ENCODE results near the gene RAE1. TPM values are rescaled to one million over a fixed set of nuclear protein-coding genes. Genes with fewer than 3 reads are reported as not detected.
"Not testable (repeated sequence)": the region's sequence is repeated elsewhere in the genome, so short reads cannot be mapped to it uniquely, and the experiment has no call there.

Gene RAE1
- total RNA-seq, 1 donor from 2014 or later, result 33.0 TPM

DNA sequence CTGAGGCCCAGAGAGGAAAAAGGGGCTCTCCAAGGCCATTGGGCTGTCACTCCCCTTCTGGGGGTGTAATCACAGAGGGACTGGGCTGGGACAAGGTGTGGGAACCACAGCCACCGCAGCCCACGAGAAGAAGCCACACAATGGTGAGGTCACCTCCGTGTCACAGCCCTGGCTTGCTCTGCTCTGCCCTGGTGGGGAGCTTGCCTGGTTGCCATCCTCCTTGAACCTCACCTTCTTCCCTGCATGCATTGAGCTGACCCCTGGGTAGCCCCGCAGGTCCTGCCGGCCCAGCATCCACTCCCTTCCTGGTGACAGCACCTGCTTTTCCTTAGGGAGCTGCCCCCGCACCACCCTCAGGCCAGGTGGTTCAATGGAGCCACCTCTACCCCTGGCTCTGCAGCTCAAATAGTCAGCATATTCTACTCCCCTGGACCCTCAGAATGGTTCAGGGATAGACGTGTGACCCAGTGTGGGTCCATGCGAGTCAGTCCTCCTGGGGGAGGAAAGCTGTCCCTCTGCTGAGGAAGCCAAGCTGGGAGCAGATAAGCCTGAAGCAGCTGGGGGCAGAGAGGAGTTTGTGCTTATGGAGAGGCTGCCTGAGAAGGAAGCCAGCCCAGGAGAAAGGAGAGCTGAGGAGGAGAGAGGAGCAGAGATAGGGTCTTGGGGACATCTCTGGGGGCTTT is 61.4 kb downstream of the RAE1 start:
- DNase-seq (ENCODE audit: extremely low read depth, low read depth, low spot score), result no peak

DNA sequence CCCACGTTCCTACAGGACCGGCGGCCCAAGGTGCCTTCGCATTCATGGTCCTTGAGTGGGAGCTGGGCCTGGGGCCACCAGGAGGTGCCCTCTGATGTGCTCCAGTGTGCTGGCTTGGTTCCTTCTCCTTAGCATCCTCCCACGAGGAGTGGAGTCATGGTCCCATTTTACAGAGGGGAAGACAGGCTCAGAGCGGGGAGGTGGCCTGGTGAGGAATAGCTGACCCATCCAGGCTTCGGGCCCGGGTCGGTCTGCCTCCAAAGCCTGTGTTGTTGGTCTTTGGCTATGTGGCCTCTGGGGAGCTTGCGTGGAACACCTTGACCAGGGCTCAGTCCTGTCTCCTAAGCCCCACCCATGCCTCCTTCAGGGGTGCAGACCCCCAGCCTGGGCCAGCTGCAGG is 62.9 kb downstream of the RAE1 start:
- no peak for DNase-seq (ENCODE audit: extremely low read depth, low read depth, low spot score)

DNA sequence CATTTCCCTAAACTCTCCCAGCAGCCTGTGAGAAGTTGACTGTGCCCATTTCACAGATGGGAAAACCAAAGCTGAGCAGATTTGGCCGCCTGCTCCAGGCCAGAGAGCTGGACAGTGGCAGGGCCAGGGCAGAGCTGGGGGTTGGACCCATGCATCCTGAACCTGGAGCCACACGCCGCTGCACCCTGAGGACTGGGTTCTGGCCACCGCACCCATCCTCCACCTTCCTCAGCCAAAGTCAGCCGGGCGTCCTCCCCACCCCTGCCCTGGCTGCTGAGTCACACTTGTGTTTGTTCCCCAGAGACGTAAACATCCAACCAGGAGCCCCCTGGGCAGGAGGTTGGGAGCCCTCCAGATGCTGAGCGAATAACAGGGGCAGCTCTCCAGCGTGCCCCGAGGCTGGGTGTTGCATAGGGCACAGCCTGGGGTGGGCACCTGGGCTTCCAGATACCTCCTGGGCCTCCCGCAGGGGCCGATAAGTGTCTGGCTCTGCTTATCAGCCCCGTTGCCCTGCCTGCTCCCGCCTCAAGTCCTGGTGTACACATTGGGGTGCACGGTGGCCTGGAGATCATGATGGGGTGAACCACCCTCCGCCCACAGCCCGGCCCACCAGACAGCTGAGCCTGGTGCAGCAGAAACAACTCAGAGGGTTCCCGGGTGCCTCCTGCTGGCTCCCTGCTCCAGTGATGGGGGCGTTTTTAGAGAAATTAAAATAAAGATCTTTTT is 64.0 kb downstream of the RAE1 start:
- no peak for DNase-seq (ENCODE audit: extremely low read depth, low read depth, low spot score)

DNA sequence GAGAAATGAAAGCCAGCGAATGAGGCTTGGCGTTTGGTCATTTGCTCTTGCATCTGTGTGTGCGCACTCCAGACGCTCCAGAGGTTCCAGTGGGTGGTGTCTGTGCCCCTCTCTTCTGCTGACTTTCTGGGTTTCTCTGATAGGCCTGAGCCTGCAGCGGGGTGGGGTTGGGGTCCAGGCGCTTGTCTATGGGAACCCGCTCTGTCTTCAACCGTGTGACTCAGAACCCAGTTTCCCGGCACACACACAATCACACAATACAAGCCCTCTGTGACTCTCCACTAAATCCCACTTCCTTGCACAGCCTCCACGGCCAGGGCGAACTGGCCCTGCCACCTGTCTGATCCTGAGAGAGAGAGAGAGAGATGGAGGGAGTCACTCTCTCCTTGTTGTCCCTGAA is 64.7 kb downstream of the RAE1 start:
- DNase-seq (ENCODE audit: extremely low read depth, low read depth, low spot score), result no peak

DNA sequence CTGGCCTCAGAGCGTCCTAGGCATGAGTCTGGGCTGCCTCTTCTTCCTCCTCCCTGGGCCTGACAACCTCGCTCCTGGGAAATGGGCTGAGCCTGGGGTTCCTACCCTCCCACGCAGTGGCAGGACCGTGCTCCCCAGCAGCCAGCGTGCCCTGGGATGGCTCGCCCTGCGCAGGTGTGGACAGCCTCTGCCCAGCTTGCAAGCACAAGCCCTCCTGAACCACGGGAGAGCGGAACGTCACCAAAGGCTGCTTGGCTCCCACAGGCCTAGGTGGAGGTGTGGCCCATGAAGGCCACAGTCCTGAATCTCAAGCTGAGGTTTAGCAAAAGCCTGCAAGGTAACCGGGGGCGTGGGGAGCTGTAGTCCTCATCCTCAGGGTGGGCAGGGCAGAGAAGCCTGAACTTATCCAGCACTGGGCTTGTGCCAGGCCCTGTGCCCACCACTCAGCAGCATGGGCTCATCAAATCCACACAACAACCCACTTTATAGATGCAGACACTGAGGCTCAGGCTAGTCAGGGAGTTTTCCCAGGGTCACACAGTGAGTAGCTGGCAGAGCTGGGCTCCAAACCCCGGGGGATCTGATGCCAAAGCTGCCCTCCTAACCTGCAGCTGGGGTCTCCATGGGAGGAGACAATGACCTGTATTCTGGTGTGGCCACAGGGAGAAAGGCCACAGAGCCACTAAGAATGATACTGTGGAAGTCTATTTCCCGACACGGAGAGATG is 65.4 kb downstream of the RAE1 start:
- no peak for DNase-seq (ENCODE audit: extremely low read depth, low read depth, low spot score)

DNA sequence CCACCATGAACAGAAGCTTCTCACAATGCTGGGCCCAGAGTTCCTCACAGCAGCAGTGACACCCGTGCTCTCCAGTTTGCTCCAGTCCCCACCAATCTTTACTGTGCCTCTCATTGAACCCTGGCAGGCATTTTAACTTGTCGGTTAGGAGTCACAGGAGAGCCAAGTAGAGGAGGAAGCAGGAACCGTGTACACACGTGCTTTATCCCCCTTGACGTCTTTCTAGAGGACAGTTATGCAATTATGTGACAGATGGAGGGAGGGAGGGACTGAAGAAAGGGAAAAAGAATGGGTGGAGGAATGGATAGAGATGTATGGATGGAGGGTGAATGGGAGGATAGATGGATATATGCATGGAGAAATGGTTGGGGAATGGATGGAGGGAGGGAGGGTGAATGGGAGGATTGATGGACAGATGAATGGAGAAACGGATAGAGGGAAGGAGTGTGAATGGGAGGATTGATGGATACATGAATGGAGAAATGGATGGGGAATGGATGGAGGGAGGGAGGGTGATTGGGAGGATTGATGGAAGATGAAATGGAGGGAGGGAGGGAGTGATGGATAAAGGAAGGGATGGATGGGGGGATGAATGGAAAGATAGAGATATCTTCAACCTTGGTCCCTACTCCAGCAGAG is 66.1 kb downstream of the RAE1 start:
- DNase-seq (ENCODE audit: extremely low read depth, low read depth, low spot score), result no peak

DNA sequence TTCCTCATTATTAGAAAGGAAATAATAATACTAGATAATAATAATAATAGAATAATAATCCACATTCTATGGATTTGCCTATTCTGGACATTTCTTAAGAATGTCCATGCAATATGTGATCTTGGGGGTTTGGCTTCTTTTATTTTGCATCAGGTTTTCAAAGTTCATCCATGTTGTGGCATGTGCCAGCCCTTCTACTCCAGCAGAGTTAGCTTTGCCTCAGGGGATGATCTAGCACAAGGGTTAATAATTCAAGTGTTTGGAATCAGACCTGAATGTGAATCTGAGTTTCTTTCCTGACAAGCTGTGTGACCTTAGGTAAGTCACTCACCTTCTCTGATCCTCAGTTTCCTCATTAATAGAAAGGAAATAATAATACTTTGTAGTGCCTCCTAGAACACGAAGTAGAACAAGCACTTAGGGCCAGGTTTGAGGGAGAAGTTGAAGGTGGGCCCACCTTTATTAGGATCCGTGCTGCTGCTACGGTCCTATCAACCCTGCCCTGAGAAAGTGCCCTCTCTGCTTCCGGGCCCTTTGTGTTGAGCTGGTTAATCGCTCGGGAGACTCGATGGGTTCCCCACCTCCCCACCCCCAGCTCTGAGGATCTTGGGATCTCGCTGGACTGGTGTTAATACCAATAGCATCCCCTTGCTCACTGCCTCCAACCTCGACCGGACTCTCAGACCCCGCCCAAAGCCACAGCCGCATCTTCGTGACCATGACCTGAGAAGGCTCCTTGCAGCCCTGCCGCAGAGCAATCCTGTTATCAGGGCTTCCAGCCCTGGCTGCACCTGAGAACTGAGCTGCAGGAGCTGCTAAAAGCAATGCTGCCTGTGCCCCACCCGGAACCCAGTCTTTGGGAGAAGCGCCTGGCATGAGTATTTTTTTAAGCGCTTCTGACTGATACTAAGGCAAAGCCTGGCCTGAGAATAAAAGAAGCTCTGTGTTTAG is 67.0 kb downstream of the RAE1 start:
- no peak for DNase-seq (ENCODE audit: extremely low read depth, low read depth, low spot score)

DNA sequence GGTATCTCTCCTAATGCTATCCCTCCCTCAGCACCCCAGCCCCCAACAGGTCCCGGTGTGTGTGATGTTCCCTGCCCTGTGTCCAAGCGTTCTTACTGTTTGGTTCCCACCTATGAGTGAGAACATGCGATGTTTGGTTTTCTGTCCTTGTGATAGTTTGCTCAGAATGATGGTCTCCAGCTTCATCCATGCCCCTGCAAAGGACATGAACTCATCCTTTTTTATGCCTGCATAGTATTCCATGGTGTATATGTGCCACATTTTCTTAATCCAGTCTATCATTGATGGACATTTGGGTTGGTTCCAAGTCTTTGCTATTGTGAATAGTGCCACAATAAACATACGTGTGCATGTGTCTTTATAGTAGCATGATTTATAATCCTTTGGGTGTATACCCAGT is 68.4 kb downstream of the RAE1 start:
- DNase-seq (ENCODE audit: extremely low read depth, low read depth, low spot score), result not testable (repeated sequence)

DNA sequence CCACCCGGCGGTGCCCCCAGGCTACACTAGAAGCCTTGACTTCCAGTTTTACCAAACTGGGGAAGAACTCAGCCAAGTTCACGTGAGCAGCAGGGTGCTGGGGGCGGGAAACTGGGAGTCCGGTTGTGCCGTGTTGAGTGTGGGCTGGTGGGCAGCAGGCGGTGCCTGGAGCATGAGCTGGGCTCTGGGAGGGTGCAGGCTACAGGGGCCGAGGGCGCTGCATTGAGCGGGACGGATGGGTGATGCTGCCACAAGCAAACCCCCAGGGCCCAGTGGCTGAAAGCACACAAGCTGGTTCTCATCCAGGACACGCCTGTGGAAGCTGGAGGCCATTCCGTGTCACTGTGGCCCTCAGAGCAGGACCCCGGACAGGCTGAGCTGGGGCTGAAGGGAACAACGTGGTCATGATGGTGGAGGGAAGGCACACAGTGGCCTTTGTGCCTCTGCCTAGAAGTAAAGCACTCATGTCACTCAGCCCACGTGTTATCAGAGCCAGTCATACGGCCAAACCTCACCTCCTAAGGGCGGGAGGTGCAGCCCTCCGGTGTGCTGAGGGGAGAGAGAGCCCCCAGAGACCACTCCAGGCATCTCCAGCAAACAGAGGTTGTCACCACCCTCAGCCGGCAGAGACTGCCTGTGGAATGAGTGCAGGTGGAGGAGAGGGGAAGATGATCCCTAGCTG is 69.7 kb downstream of the RAE1 start:
- DNase-seq (ENCODE audit: extremely low read depth, low read depth, low spot score), result no peak

DNA sequence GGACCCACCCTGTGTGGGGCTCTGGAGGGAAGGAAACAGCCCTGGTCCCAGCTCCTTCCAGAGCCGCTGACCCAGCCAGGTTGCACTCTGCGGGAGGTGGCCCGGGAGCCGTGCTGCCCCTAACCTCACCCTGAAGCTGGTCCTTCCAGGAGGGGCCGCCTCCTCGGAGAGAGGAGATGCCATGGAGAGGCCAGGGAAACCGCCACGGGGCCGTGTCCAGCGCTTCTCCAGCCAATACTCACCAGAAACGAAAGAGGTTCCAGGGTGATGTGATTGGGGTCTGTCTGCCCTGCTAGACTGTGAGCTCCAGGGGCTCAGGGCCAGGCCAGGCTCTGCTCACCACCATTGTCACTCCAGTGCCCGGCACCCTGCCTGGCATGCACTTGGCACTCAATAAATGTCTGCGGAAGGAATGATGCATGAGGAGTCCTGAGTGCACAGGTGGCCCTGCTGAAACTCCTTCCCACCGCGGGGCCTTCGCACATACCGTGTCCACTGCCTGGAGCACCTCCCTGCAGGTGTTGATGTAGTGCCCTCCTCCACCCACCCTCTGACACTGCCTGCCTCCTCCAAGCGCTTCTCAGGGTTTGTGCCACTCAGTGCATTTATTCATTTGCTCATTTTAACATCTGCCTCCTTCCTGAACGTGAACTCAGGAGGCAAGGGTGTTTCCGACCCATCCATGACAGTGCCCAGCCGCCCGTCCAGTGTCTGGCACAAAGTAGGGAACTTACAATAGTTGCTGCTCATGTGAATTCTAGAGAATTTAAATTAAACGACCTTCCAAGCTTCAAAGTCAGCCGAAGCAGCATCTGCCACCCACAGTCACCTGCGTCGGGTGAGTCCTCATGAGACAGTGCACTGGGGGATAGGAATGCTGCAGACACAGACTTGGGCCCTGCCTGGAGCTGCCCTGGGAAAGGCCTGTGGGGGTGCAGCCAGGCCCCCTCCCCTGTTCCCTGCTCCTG is 70.5 kb downstream of the RAE1 start:
- DNase-seq (ENCODE audit: extremely low read depth, low read depth, low spot score), result no peak

DNA sequence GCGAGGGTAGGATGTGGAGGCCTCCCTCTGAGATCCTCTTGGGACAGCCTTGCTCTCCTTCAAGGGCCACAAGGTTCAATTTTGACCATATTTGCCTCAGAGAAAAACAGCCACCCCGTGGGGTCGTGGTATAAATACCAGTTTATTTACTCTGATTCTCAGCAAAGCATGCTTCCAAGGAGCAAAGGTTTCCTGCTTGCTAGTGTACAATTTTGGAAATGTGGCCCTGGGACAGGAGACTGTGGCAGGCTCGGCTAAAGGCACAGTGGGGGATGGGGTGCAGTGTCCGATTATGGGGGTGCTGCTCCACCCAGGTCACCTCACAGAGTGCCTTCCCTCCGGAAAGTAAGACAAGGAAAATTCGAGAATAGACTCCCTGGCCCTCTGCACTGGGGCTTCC is 71.2 kb downstream of the RAE1 start:
- no peak for DNase-seq (ENCODE audit: extremely low read depth, low read depth, low spot score)

DNA sequence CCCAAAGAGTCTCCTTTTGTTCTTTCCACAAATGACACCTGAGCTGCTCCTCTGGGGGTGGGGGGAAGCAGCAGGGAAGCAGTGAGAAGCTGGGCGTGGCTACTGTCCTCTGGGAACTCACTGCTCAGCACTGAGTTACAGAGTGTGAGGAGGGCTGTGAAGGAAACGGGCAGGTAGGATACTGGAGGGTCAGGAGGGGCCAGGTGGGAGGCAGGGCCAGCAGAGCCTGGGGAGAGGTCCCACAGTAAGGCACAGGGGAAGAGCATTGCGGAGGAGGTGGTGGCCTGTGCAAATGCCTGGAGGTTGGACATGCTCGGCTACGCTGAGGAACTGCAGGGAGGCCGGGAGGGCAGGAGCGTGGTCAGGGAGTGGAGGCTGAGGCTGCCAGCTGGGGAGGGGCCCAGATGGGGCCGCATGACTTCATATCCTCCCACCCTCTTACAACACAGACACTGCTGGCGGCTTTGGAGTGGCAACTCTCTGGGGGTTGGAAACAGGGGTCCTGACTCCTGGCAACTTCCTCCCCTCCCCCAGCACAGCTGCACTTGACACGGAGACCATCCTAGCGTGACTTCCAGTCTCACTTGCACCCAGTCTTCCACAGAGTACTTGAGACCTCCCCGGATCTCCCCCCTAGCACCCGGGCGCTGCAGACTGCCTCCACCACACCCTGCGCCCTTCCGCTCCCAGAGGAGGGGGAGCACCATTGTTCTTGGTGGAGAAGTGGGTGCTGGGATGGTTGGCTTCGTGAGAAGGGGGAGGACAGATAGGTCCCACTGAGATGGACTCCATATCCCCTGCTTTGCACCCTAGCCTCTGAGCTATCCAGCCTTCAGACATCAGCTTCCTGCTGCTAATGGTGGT is 74.3 kb downstream of the RAE1 start:
- no peak for DNase-seq (ENCODE audit: extremely low read depth, low read depth, low spot score)

DNA sequence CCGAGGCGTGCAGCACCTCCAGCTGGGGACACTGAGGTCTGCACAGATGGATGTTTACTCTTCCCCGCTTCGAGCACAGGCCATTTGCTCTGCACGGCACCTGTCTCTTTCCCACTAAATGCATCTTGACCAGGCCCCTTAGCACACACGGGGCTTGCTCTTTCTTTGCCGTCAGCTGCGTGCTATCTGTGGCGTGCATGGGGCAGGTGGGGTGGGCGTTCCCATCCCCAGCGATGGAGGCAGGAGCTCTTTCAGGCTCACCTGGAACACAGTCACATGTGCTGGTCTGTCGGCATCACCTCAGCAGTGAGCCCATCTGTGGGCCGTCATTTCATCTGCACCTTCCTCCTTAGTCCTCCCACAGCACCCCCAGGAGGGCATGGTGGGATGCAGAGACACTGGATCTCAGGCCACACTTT is 75.2 kb downstream of the RAE1 start:
- no peak for DNase-seq (ENCODE audit: extremely low read depth, low read depth, low spot score)

DNA sequence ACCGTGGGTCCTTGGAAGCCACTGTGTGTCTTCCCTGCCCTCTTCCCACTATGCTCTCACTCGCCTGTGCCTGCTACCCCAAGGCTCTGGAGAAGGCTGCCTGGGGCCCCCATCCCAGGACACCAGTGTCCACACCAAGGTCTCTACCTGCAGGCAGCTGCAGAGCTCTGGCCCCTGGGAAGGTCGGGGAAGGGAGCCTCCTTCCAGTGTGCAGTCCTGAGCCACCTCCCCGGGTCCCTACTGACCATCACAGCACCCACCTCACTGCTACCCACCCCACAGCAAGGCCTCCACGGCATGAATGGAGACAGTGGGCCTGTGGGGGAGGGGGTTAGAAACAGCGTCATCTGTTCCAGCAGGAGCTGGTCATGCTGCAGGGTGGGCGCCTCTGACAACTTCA is 75.8 kb downstream of the RAE1 start:
- DNase-seq (ENCODE audit: extremely low read depth, low read depth, low spot score), result no peak

DNA sequence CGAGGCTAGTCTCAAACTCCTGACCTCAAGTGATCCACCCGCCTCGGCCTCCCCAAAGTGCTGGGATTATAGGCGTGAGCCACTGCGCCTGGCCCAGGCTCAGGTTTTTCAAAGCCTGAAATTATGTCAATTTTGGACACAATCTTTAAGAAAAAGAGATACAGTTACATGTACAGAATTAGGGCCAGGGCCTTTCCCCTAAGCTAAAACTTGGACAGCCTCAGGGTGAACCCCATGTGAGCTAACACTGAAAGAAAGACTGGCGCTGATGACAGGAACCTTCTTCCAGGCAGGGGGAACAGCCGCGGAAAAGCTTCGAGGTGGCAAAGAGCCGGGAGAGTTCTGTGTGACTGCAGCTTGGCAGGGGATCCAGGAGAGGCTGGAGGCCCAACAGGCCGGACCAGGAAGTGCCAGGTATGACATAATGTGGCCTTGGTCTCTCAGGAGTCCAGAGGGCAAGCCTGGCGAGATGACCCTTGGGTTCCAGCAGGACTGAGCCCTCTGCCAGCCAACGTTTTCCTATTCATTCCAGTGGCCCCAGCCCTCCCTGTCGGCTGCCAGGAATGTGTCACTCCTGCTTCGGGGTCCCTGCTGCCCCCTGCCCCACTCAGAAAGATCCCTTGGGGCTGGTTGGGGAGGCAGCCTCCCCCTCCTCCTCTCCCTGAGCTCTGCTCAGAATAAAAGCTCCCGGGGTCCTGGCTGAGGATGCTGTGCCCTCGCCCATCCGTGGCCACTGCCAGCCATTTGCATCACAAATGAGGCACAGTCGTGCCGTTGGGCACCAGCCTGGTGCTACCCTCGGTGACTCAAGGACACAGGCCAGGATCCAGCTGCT is 77.5 kb downstream of the RAE1 start:
- no peak for DNase-seq (ENCODE audit: extremely low read depth, low read depth, low spot score)
